Activated CD8-positive, alpha-beta memory T cell treated with anti-CD3 and anti-CD28 coated beads, Interleukin-2, amount 50 U/mL, for 24 hours (primary cell): ENCODE data around the gene PER3.

Experiments
- DNase-seq: peaks from one replicate; pipeline ENCODE4 v3.0.0-alpha.2; 2020; ENCODE audit errors: extremely low read depth

Gene PER3

DNA sequence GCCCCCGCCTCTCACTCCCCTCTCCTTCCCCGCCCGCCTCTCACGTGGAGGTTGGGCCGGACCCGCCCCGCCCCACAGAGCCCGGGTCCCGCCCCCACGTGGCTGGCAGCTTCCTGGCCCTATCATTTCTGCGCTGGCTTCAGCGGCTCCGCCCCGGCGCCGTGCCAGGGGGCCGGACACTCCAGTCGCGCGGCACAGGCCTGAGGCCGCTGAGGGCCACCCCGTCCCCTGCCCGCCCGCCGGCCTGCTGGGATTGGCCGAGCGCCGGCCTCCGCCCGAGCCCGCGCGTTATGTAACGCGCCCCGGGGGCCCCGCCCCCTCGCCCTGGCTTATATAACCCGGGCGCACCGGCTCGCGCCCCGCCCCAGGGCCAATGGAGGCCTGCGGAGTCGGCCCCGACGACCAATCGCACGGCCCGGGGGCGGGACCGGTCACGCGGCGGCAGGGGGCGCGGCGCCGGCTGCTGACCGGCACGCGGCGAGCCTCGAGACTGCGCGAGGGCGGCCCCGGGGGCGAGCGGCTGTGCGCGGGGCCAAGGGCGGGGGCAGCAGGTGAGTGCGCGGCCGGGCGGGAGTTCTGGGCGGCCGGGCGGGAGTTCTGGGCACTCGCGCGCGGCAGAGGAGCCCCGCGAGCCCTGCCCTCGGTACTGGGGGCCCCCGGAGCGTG is at the start of gene PER3:
PER3 (plus strand) TSS at position 466 of the 666 bp plus-strand sequence. CDS start 587 bp downstream, outside the sequence.
- DNase-seq = peak; percentile 66

DNA sequence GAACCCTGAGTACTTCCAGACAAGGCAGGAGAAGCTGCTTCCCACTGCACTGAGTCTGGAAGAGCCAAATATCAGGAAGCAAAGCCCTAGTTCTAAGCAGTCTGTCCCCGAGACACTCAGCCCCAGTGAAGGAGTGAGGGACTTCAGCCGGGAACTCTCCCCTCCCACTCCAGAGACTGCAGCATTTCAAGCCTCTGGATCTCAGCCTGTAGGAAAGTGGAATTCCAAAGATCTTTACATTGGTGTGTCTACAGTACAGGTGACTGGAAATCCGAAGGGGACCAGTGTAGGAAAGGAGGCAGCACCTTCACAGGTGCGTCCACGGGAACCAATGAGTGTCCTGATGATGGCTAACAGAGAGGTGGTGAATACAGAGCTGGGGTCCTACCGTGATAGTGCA is 46.0 kb upstream of the PER3 start:
- no peak for DNase-seq

DNA sequence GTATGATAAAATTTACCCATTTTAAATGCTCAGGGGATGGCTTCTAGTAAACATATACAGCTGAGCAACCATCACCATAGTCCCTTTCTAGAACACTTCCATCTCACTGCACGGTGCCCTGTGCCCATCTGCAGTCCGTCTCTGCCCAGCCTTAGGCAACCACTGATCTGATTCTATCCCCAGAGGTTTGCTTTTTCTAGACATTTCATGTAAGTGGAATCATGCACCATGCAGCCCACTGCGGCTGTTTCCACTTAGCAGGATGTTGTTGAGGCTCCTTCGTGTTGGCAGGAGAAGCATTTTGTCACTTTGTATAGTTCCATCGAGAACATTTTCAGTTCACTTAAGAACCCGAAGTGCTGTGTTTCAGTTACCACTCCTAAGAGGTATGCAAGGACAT is 40.7 kb upstream of the PER3 start:
- DNase-seq = no peak

DNA sequence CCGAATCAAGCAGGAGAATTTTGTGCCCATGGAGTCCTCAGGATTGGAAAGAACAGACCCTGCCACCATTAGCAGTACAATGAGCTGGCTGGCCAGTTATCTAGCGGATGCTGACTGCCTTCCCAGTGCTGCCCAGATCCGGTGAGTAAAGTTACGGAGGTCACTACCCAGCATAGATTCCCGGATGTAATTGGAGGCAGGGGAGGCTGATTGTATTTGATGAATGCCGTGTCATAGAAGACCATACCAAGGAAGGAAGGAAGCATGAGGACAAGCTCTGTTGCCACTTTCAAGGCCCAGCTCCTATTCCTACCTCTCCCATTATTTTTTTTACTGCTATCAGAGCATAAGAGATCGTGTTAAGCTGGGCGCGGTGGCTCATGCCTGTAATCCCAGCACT is 39.2 kb upstream of the PER3 start:
- no peak for DNase-seq

DNA sequence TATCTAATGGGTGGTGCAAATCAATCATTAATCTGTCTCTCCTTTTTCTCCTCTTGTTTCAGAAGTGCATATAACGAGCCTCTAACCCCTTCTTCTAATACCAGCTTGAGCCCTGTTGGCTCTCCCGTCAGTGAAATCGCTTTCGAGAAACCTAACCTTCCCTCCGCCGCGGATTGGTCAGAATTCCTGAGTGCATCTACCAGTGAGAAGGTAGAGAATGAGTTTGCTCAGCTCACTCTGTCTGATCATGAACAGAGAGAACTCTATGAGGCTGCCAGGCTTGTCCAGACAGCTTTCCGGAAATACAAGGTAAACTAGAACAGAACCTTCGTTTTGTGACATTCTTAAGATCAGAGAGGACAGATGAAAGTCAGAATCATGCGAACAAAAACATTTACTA is 38.3 kb upstream of the PER3 start:
- DNase-seq = no peak

DNA sequence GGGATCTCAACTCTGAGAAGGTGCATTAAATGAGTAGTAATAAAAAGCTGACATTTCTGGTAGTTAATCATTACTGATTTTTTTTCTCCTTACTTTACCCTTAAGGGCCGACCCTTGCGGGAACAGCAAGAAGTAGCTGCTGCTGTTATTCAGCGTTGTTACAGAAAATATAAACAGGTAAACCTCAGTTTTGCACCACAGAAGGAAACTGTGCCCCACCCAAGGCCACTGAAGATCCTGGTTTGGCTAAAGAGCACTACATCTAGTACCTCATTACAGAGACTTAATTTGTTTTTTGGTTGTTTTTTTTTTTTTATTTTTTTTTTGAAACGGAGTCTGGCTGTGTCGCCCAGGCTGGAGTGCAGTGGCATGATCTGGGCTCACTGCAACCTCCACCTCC is 36.5 kb upstream of the PER3 start:
- no peak for DNase-seq

DNA sequence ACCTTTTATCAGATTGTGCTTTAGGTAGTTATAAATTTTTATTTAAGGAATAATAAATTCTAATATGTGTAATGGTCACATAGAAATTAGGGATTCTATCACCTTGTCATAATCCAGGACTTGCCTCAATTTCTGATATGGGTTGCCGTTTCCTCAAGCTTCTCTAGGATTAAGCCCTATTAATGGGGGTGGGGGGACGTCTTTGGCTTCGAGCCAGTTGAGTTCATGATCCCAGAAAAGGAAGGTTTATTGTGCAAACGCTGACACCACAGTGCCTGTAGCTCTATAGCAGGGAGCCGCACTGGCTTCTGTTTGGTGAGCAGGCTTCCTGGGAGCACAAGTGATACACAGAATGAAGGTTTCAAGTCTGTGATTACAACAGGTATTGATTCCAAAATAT is 35.0 kb upstream of the PER3 start:
- DNase-seq = no peak

DNA sequence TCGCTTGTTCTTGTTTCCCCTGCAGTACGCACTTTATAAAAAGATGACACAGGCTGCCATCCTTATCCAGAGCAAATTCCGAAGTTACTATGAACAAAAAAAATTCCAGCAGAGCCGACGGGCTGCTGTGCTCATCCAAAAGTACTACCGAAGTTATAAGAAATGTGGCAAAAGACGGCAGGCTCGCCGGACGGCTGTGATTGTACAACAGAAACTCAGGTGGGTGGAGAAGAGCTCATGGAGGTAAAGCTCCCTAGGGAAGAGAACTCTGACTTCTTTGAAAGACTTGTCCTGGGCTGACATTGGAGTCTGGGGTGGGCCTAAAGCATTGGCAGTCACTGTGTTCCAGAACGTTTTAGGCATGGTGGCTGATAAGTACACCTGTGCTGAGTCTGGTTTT is 32.9 kb upstream of the PER3 start:
- no peak for DNase-seq

DNA sequence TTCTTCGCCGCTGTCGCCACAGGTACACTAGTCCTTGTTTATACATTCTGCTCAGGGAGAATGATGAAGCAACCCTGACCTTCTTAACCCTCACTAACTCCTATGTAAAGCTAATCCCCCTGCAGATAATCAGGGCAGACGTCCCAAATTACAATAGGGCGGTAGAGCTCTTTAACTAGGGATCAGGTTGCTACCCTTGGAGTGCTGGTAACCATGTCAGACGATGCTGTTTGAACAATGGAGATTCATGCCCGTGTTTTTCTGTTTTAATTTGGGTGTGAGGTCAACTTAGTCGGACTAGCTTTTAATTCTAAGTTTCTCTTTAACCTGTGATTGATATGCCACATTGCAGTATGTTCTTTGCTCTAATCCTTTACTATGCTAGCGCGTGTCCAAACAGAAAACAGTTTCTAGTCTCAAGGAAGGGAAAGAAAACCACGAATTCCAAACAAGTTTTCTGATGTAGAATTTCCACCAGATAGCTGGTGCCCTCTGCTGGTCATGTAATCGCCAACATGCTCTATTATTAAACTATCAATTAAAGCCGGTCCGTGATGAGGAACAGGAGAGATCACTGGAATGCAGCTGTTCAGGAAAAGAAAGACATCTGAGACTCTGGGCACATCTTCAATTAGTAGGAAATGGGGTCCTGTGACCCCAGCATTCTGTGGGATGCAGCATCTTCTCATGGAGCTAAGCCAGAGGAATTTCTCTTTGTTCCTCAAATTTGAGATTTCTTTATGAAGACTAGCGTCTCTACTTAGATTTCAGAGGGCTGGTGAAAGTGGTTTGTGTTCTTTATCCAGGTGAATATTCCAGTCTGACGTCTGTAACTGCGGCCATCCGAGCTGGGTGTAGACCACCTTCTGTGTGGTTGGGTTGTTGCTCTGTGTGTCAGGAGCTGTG is 31.3 kb upstream of the PER3 start:
- no peak for DNase-seq

DNA sequence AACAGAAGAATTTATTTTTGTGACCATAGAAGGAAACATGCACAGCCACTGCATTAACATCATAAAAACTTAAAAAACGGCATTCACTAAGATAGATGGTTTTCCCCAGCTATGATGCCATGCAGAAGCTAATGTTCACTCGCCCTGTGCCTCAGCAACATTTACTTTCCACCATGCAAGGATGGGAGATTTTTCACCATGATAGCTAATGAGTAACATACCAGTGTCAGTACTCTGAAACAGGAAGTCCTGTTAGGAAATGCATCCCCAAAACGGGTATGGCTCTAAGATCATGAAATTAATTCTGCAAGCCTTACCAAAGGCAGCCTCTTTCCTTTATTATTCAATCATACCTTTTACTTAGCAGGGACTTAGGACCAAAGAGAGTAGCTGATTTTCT is 30.4 kb upstream of the PER3 start:
- DNase-seq = no peak

DNA sequence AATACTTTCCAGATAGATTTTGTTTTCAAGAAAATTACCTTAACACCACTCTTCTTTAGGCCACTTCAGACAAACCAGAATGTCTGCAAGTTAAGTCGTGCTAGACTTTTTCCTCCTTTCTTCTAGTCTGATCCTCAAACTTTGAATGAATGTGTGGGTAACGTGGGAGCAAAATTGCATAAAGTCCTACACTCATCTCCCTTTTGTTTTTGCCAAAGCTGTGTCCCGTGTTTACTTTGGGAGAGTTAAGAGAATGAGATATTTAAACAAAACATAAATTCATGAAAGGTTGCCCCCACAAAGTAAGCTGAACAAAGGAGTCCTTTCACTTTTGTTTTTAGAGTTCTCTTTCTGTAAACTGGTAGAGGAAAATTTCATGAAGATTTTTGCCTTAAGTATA is 29.9 kb upstream of the PER3 start:
- no peak for DNase-seq

DNA sequence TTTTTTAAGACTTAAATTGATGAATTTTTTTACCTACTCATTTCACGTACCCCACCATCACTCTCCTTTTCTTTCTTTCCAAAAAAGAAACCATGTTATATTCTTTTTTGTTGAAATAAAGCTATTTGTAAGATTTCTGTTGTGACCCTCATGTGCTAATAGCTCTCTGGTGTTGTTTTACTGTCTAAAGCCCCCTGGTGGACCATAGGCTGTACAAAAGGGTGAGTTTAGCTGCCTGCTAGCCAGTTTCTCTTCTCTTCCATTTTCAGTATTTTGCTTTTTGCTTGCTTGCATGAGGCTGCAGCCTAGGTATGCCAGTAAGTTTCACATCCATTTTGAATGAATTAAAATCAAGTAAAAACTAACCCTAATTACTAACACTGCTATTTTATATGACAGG is 28.6 kb upstream of the PER3 start:
- DNase-seq = no peak

DNA sequence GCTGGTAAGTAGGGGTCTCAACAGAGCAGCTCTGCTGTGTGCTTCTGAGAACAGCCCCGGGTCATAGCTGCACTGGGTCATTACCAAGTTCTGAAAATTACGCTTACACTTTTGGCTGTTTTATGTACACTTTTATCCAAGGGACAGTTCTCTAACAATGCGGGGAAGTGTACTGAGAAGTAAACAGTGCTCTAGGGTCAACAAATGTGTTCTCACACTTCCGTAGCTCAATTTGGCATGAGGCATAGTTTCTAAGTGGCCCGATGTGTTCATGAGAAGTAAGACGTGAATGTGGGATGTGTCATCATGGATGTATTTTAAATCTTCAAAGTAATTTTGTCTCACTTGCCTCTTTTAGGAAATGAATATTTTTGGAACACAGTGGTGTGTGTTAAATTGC is 23.8 kb upstream of the PER3 start:
- DNase-seq = no peak

DNA sequence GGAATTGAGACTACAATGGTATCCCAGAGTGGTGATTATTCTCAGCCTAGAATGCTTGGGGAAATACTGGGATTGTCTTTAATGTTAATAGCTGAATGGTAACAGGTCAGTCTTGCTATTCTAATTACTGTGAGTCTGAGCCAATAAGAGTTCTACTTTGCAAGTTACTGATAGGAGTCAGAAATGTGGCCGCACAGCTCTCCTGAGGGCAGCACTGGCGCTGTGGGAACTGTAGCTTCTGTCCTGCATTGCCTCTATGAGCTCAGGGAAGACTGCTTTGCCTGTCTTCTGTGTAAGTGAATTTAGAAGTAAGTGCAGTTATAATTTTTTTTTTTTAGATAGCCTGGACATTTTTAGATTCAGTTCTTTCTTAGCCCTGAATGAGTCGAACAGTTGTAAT is 23.0 kb upstream of the PER3 start:
- no peak for DNase-seq

DNA sequence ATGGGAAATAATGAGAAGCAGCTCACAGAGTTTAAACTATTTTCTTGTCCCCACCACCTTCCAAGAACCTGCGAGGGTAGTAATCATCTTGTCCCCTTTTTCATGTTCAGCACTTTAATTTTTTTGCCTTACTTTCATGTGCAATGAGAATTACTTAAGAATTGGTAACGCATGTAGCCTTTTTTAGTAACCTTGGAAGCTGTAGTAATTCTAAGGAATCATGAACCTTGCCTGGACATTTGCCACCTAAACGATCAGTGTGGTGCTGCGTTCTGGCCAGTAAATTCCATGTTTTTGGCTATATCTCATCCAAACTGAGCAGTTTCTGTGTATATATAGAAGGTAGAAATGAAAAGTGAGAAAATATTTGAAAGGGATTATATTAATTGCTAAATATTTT is 16.9 kb upstream of the PER3 start:
- no peak for DNase-seq

DNA sequence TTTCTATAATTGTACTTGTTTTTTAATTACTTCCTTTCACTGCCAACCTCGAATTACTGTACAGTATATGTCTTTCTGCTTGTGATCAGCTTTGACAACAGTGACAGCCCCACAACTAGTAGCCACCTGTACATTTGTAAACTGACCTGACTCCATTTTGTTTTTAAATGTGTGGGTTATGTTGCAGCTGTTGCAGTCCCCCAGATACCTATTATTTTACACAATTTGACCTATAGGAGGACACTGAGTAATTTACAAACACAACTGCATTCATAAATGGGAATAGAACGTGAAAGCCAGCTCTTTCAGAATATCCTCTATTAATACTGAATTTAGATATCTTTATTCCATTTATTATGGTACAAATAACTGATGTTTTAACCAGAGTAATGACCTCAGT is 15.5 kb upstream of the PER3 start:
- no peak for DNase-seq

DNA sequence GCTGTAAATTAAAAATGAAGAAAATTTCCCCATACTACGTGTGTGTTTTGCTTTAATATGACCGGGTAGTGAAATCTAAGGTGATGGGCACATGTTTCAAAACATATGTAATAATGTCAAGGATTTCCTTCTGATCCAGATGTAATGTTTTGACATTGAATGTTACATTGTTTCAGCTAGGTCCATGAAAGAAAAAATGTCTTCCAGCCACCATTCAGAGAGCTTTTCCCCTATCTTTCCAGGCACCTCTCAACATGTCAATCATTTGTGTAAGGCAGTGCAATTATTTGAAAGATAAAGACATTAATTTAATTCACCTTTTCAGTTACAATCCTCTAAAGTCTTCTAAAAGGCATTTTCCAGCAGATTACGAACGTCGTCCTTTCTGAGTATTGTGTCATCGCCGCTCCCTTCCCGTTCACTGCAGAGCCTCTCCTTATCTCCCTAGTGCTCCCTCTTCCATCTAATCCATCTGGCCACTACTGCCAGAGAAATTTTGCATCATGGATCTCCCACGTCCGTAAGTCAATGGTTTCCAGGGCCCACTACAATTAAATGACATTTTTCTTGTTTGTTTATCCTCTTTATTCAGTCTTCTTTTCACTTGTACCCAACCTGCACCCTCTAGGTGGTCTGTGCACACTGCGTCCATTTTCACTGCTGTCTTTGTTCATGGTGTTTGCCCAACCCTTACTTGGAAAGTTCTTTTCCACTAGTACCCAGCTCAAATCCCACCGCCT is 14.2 kb upstream of the PER3 start:
- no peak for DNase-seq

DNA sequence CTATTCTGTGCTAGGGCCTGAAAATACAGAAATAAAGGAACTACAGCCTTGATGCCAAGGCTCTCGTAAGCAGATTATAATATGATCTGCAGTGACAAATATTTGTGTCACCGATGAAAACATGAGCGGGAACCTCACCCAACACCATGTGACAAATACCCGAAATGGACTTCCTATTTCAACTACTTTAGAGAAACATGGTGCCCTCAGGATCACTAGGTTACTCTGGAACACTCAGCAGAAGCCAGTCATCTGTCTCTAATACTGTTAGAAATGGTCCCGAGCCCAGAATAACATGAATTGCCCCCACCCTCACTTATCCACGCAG is 13.5 kb upstream of the PER3 start:
- no peak for DNase-seq

DNA sequence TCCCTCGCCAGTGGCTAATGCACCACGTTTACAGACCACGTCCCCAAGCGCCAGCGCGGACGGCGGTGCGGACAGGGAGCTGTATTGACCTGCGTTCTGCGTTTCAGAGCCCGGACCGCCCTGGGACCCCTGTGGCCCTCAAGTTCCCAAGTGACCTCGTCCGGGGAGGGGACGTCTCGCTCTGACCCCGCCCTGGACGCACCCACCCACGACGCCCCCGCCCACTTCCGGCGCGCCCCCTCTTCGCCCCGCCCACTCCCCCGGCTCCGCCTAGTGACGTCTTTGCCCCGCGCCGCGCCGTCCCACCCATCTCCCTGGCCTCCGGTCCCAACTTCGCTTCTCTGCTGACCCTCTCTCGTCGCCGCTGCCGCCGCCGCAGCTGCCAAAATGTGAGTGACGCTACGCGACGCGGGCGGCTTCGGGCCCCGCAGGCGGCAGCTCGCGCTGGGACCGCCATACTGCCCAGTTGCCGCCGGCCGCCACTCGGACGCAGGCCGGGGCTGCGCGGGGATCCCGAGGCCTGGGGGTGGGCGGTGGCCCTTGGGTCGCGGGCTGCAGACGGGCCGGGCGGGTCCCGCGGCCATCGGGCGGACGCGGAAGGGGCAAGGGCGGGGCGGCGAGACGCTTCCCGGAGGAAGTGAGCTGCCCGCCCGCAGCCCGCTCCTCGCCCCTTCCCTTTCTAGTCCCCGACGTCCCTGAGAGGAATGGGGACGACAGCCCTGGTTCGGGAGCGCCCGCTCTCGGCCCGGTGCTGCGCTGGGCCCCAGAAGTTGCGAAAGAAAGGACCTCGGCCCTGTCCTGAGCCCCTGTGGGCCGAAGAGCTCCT is 12.9 kb upstream of the PER3 start, which contains the start of gene VAMP3:
VAMP3 (plus strand) TSS at position 300 of the 826 bp plus-strand sequence; CDS start at position 388, 88 bp downstream.
- DNase-seq = peak; percentile 70

DNA sequence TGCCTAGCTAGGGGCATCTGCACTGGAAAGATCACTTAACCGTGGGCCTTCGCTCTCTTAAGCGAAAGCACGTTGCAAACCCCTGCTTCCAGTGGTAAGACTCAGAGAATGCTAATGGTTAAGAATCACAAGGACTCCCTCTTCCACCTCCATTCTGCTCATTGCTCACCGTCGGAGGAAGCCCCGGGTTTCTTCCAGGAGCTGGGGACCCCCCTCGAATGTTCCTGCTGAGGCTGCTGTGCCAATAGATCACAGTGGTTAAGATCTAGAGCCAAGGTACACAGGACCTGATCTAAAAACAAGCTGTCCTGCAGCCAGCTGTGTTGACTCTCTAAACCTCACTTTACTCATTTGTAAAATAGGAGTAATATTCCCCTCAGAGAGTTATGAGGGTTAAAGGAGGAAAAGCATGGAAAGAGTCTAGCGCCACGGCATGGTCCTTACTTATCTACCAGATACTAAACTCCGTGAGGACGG is 12.2 kb upstream of the PER3 start:
- DNase-seq = no peak

DNA sequence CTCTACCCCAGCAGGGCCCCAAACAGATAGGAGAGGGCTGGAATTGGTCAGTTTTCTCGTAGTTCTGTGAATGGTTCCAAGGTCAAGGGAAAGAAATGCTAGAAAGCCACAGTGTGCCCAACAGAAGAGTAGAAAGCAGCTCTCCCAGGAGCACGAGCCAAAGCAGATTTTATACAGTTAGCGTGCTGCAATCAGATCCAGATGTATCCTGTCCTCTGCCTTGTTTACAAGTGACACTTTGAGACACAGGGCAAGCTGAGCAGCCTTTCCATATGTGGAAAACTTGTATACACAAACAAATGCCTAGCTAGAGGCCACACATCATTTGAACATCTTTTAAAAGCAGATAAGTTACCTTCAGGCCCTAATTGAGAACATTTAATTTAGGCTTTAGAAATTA is 6.5 kb upstream of the PER3 start:
- DNase-seq = no peak
